ENCODE data around the gene SHE. TPM values are rescaled to one million over a fixed set of nuclear protein-coding genes. Genes with fewer than 3 reads are reported as not detected.

Gene SHE
- total and polyA plus RNA-seq, 10 of the 15 experiments (the other 5 are each of a cell fraction or from before 2014, with no cell fraction given) = under 0.01 to 0.05 (median 0.03) TPM; not detected in 3

- H3K4me2 ChIP-seq (ENCODE audit: control insufficient read depth, insufficient read depth) = no peak overlapping the region
- H3K9me3 ChIP-seq (replicated peaks; ENCODE audit: control insufficient read depth, insufficient read depth, low read length) = no peaks in the 10 kb centered on the region
- no peak overlapping the region for H3K27ac ChIP-seq (ENCODE audit: control insufficient read depth, insufficient read depth)
- H3K9ac ChIP-seq (ENCODE audit: control insufficient read depth, insufficient read depth, low read length) = no peak overlapping the region
- DNase-seq (ENCODE audit: low read depth, low spot score) = no peak
- H4K20me1 ChIP-seq (ENCODE audit: control insufficient read depth, insufficient read depth) = no peaks in the 10 kb centered on the region
- 0 out of 4 replicates have a peak, but pooled peaks cover 0 to 1% of the 10 kb centered on the region in 2 experiments for H3K27me3 ChIP-seq (replicated peaks in 1 of 2; ENCODE audit: control insufficient read depth in 2 of 2, insufficient read depth in 2 of 2, low read length in 1 of 2)
- no peak overlapping the region for H3K4me3 ChIP-seq
- peaks cover 3% of the 10 kb centered on the region; the same call in 1 of the 2 replicates for H3K4me1 ChIP-seq (ENCODE audit: control insufficient read depth, insufficient read depth, low read length)
- ChIA-PET SMC1A (ENCODE audit: uncharacterized antibody, unreplicated experiment) (interaction anchor here (0.9 to 2.2 kb wide), 4 partner anchors 30 to 140 kb away, joined by 3 to 5 read pairs (median 4); no protein-coding TSS in a partner anchor), POLR2A (no interaction called here), CTCF (interaction anchor here (1.2 to 1.5 kb wide), 3 partner anchors 7 to 72 kb away, joined by 3 to 4 read pairs (median 3); no protein-coding TSS in a partner anchor), RAD21 (ENCODE audit: unreplicated experiment) (interaction anchor here (1.2 kb wide), 1 partner anchor 126 kb away, joined by 3 read pairs; no protein-coding TSS in a partner anchor)
- BruUV-seq (replicated peaks) = no TSS peak
- no peak for FAIRE-seq
- WGBS (ENCODE audit: insufficient coverage, insufficient replicate concordance, low lambda C conversion rate, missing lambda C conversion rate) = 31% methylated on average over 3 of the region's 3 CpGs
- intact Hi-C loops (cut with micrococcal nuclease; ENCODE audit: unreplicated experiment) (loop anchor here (5.0 kb wide), 1 partner anchor 402 kb away; no protein-coding TSS in a partner anchor), in situ Hi-C loops (cut with MboI) (no loop called here)
- no peak for ATAC-seq
- H2AFZ ChIP-seq (ENCODE audit: control insufficient read depth, low read depth, low read length) = no peak overlapping the region
- H3K36me3 ChIP-seq (ENCODE audit: control insufficient read depth in 2 of 2, insufficient read depth in 2 of 2, low read length in 1 of 2) = no peaks in the 10 kb centered on the region
- no peak for TF ChIP-seq CHD4 (IDR thresholded peaks at IDR 0.05)
- no peak for TF ChIP-seq IRF3 (IDR thresholded peaks at IDR 0.05)
- TF ChIP-seq PRDM15 (CRISPR knock-in tag; IDR thresholded peaks at IDR 0.05) = no peak
- TF ChIP-seq ASH2L (IDR thresholded peaks at IDR 0.05; ENCODE audit: borderline replicate concordance, low read depth) = no peak
- TF ChIP-seq ZSCAN29 (IDR thresholded peaks at IDR 0.05) = no peak
- TF ChIP-seq MAX (IDR thresholded peaks at IDR 0.05; ENCODE audit: low read depth, low read length) = no peak
- no peak for TF ChIP-seq STAT3 (IDR thresholded peaks at IDR 0.05; ENCODE audit: low read depth, low read length)
- TF ChIP-seq RFX5 (IDR thresholded peaks at IDR 0.05; ENCODE audit: low read depth, low read length) = no peak
- TF ChIP-seq, protein P1, sequence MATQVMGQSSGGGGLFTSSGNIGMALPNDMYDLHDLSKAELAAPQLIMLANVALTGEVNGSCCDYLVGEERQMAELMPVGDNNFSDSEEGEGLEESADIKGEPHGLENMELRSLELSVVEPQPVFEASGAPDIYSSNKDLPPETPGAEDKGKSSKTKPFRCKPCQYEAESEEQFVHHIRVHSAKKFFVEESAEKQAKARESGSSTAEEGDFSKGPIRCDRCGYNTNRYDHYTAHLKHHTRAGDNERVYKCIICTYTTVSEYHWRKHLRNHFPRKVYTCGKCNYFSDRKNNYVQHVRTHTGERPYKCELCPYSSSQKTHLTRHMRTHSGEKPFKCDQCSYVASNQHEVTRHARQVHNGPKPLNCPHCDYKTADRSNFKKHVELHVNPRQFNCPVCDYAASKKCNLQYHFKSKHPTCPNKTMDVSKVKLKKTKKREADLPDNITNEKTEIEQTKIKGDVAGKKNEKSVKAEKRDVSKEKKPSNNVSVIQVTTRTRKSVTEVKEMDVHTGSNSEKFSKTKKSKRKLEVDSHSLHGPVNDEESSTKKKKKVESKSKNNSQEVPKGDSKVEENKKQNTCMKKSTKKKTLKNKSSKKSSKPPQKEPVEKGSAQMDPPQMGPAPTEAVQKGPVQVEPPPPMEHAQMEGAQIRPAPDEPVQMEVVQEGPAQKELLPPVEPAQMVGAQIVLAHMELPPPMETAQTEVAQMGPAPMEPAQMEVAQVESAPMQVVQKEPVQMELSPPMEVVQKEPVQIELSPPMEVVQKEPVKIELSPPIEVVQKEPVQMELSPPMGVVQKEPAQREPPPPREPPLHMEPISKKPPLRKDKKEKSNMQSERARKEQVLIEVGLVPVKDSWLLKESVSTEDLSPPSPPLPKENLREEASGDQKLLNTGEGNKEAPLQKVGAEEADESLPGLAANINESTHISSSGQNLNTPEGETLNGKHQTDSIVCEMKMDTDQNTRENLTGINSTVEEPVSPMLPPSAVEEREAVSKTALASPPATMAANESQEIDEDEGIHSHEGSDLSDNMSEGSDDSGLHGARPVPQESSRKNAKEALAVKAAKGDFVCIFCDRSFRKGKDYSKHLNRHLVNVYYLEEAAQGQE (IDR thresholded peaks at IDR 0.05; ENCODE audit: low read depth, low read length) = no peak
- no peak for TF ChIP-seq ZBED1 (IDR thresholded peaks at IDR 0.05; ENCODE audit: borderline replicate concordance)
- no peak for TF ChIP-seq LARP7 (IDR thresholded peaks at IDR 0.05)
- TF ChIP-seq ESRRA (IDR thresholded peaks at IDR 0.05; ENCODE audit: low read length) = no peak
- TF ChIP-seq EP300 (IDR thresholded peaks at IDR 0.05; ENCODE audit: borderline replicate concordance in 1 of 2, control insufficient read depth in 1 of 2, low read depth in 2 of 2, low read length in 2 of 2) = no peak
- TF ChIP-seq NFIC (IDR thresholded peaks at IDR 0.05; ENCODE audit: low read depth, low read length) = no peak
- no peak for TF ChIP-seq IRF4 (IDR thresholded peaks at IDR 0.05; ENCODE audit: low read depth, low read length)
- no peaks in the 10 kb centered on the region for H3K79me2 ChIP-seq (ENCODE audit: control insufficient read depth, insufficient read depth, low read length)
Measured at GRCh38 chr1:154474802-154475201, 27.4 kb downstream of the SHE start.

Data from GM12878 (cell line).